ENCODE results near the gene SKA3.

DNA sequence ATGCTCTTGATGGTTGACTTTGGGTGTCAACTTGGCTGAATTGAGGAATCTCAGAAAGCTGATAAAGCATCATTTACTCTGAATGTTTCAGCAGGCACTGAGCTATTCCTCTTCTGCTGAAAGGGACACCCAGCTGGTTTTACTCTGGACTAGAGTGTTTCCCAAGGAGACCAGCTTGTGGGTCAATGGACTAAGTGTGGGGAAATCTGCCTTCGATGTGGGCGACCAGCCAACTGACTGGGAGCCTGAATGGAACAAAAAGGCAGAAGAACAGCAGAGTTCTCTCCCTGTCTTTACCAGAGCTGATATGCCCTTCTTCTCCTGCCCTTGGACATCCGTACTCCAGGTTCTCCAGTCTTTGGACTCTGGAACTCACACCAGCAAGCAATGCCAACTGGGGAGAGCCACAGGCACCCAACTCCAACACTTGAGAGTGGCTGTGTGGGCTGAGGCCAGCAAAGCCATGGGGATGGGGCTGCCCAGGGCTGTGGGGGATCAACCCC is 32.4 kb upstream of the SKA3 start:
- no peak for TF ChIP-seq EZH2 (IDR thresholded peaks at IDR 0.05; ENCODE audit: low read length)
- TF ChIP-seq, protein P1, sequence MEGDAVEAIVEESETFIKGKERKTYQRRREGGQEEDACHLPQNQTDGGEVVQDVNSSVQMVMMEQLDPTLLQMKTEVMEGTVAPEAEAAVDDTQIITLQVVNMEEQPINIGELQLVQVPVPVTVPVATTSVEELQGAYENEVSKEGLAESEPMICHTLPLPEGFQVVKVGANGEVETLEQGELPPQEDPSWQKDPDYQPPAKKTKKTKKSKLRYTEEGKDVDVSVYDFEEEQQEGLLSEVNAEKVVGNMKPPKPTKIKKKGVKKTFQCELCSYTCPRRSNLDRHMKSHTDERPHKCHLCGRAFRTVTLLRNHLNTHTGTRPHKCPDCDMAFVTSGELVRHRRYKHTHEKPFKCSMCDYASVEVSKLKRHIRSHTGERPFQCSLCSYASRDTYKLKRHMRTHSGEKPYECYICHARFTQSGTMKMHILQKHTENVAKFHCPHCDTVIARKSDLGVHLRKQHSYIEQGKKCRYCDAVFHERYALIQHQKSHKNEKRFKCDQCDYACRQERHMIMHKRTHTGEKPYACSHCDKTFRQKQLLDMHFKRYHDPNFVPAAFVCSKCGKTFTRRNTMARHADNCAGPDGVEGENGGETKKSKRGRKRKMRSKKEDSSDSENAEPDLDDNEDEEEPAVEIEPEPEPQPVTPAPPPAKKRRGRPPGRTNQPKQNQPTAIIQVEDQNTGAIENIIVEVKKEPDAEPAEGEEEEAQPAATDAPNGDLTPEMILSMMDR (optimal IDR thresholded peaks at IDR 0.05 in 1 of 3, IDR thresholded peaks at IDR 0.05 in 1 of 3, conservative IDR thresholded peaks at IDR 0.05 in 1 of 3; ENCODE audit: extremely low read depth in 1 of 3, insufficient read depth in 2 of 3, low read length in 3 of 3) = no peak
